Common myeloid progenitor, CD34-positive (primary cell): ENCODE measurements around the gene PLPP1.

Experiments
- CTCF ChIA-PET: fragments of 350-600 bp; sonication (Branson Sonifier 250); formaldehyde crosslinking; loops from one replicate; lab custom pipeline; 2021; ENCODE audit warnings: antibody characterized with exemption; lab: Charles Lee
- POLR2A ChIA-PET: fragments of 350-600 bp; sonication (Branson Sonifier 250); formaldehyde crosslinking; loops from one replicate; lab custom pipeline; 2021; ENCODE audit warnings: antibody characterized with exemption; lab: Charles Lee
- DNase-seq, 3 donors: peaks; one replicate each; pipeline versions ENCODE4 v3.0.0 to v3.0.0-alpha.2; 2013
- H3K27ac ChIP-seq, 2 experiments: 1 replicate in 1 of 2; 2 replicates in 1 of 2; pipeline ENCODE4 v1.7.0; 2013; ENCODE audit warnings: inconsistent platforms in 2 of 2, low read length in 2 of 2, mild to moderate bottlenecking in 2 of 2, low read depth in 1 of 2, moderate library complexity in 1 of 2; ENCODE audit not compliant: severe bottlenecking in 2 of 2, insufficient read depth in 1 of 2, poor library complexity in 1 of 2
- H3K27me3 ChIP-seq, 5 experiments: replicated peaks in 2 of 5; 1 replicate in 3 of 5; 2 replicates in 2 of 5; pipeline versions ENCODE4 v1.6.1 to v1.7.0; 2013; ENCODE audit warnings: low read length in 4 of 5, mild to moderate bottlenecking in 2 of 5, moderate library complexity in 2 of 5, inconsistent platforms in 1 of 5; ENCODE audit not compliant: insufficient read depth in 5 of 5, control insufficient read depth in 4 of 5
- H3K36me3 ChIP-seq, 4 experiments: 1 replicate in 2 of 4; 2 replicates in 2 of 4; pipeline versions ENCODE4 v1.6.1 to v1.7.0; 2013; ENCODE audit warnings: low read length in 3 of 4, control low read depth in 1 of 4, mild to moderate bottlenecking in 1 of 4; ENCODE audit not compliant: control insufficient read depth in 4 of 4, insufficient read depth in 4 of 4
- H3K4me1 ChIP-seq, 4 experiments: 1 replicate in 3 of 4; 2 replicates in 1 of 4; pipeline versions ENCODE4 v1.6.1 to v1.7.1; 2013; ENCODE audit warnings: low read length in 3 of 4, mild to moderate bottlenecking in 3 of 4, control low read depth in 1 of 4, inconsistent platforms in 1 of 4, moderate library complexity in 1 of 4; ENCODE audit not compliant: control insufficient read depth in 4 of 4, insufficient read depth in 4 of 4; ENCODE audit errors: control extremely low read depth in 1 of 4
- H3K4me3 ChIP-seq, 7 experiments: 1 replicate in 4 of 7; 2 replicates in 3 of 7; pipeline versions ENCODE4 v1.5.1 to v1.7.0; 2013; ENCODE audit warnings: mild to moderate bottlenecking in 7 of 7, low read length in 6 of 7, moderate library complexity in 6 of 7, inconsistent platforms in 2 of 7, low read depth in 2 of 7, control low read depth in 1 of 7; ENCODE audit not compliant: insufficient read depth in 4 of 7, control insufficient read depth in 1 of 7; ENCODE audit errors: extremely low read depth in 1 of 7
- H3K9me3 ChIP-seq, 5 experiments: 1 replicate in 4 of 5; 2 replicates in 1 of 5; pipeline versions ENCODE4 v1.6.1 to v1.7.1; 2013; ENCODE audit warnings: low read length in 4 of 5, mild to moderate bottlenecking in 2 of 5, inconsistent platforms in 1 of 5, low read depth in 1 of 5, moderate library complexity in 1 of 5; ENCODE audit not compliant: control insufficient read depth in 4 of 5, insufficient read depth in 2 of 5; ENCODE audit errors: control extremely low read depth in 1 of 5
- WGBS: methylation state at CpG from one replicate; pipeline ENCODE4 v1.1.5; 2013; ENCODE audit not compliant: insufficient coverage; 5-methylcytosine and 5-hydroxymethylcytosine counted together

The PLPP1 gene

GRCh38 chr5:55445791-55446190 is 89.0 kb downstream of the PLPP1 start:
- WGBS = 100% methylated on average over 2 of the region's 3 CpGs
- H3K4me3 ChIP-seq = no peak overlapping the region
- no peaks in the 10 kb centered on the region for H3K4me1 ChIP-seq
- CTCF ChIA-PET = no interaction called here
- peak in 1 of 3 donors; percentile 10 for DNase-seq
- no peaks in the 10 kb centered on the region for H3K9me3 ChIP-seq
- no peaks in the 10 kb centered on the region for H3K27me3 ChIP-seq
- H3K27ac ChIP-seq = no peak overlapping the region
- no peaks in the 10 kb centered on the region for H3K36me3 ChIP-seq
- POLR2A ChIA-PET = no interaction called here

- Histone ChIP-seq H3K4me1 (peaks cover 0 to 14% (median 6%) of the 10 kb centered on the region in 4 experiments), H3K27ac (no peak overlapping the region), H3K4me3 (no peak overlapping the region), H3K36me3 (peaks cover 0 to 2% (median 0%) of the 10 kb centered on the region in 4 experiments), H3K9me3 (no peaks in the 10 kb centered on the region), H3K27me3 (no peaks in the 10 kb centered on the region)
- no peak for DNase-seq
- POLR2A ChIA-PET = interaction anchor here (0.6 kb wide), 1 partner anchor 197 kb away, joined by 3 read pairs; no protein-coding TSS in a partner anchor
- no CpG with 5 or more reads among the region's 1 CpG for WGBS
- CTCF ChIA-PET = no interaction called here
These were observed 92.8 kb downstream of the PLPP1 start for GRCh38 chr5:55441954-55442353.

- WGBS = 100% methylated on average over 3 of the region's 3 CpGs
- CTCF ChIA-PET = no interaction called here
- H3K4me1 ChIP-seq = peaks cover 0 to 14% (median 6%) of the 10 kb centered on the region in 4 experiments
- peaks cover 0 to 5% (median 0%) of the 10 kb centered on the region in 4 experiments for H3K36me3 ChIP-seq
- no peak overlapping the region for H3K27ac ChIP-seq
- H3K9me3 ChIP-seq = no peaks in the 10 kb centered on the region
- POLR2A ChIA-PET = no interaction called here
- H3K27me3 ChIP-seq = no peaks in the 10 kb centered on the region
- DNase-seq = no peak
- H3K4me3 ChIP-seq = no peak overlapping the region
These were observed 93.5 kb downstream of the PLPP1 start for GRCh38 chr5:55441107-55441771.

GRCh38 chr5:55440188-55440646 is 94.5 kb downstream of the PLPP1 start:
- no peak overlapping the region for H3K4me3 ChIP-seq
- ChIA-PET CTCF (no interaction called here), POLR2A (no interaction called here)
- 61% methylated on average over 5 of the region's 6 CpGs for WGBS
- no peak overlapping the region for H3K27ac ChIP-seq
- H3K4me1 ChIP-seq = peaks cover 0 to 14% (median 6%) of the 10 kb centered on the region in 4 experiments
- peak; percentile 34 to 84 (median 75) for DNase-seq
- H3K27me3 ChIP-seq = no peaks in the 10 kb centered on the region
- H3K9me3 ChIP-seq = peaks cover 0 to 4% (median 0%) of the 10 kb centered on the region in 5 experiments
- peaks cover 0 to 5% (median 0%) of the 10 kb centered on the region in 4 experiments for H3K36me3 ChIP-seq

- POLR2A ChIA-PET = no interaction called here
- Histone ChIP-seq H3K27me3 (no peaks in the 10 kb centered on the region), H3K27ac (no peak overlapping the region), H3K9me3 (peaks cover 0 to 4% (median 0%) of the 10 kb centered on the region in 5 experiments), H3K36me3 (peaks cover 0 to 5% (median 0%) of the 10 kb centered on the region in 4 experiments), H3K4me1 (peaks cover 0 to 14% (median 6%) of the 10 kb centered on the region in 4 experiments), H3K4me3 (no peak overlapping the region)
- CTCF ChIA-PET = no interaction called here
- 96% methylated on average over 4 of the region's 4 CpGs for WGBS
- DNase-seq = no peak
These were observed 95.8 kb downstream of the PLPP1 start for GRCh38 chr5:55438998-55439397.

- DNase-seq = no peak
- Histone ChIP-seq H3K9me3 (peaks cover 0 to 6% (median 4%) of the 10 kb centered on the region in 5 experiments), H3K27me3 (no peaks in the 10 kb centered on the region), H3K4me1 (peaks cover 0 to 14% (median 6%) of the 10 kb centered on the region in 4 experiments), H3K4me3 (no peak overlapping the region), H3K36me3 (peaks cover 0 to 5% (median 0%) of the 10 kb centered on the region in 4 experiments), H3K27ac (no peak overlapping the region)
- ChIA-PET CTCF (no interaction called here), POLR2A (no interaction called here)
- 100% methylated on average over 2 of the region's 2 CpGs for WGBS
These were observed 96.9 kb downstream of the PLPP1 start for GRCh38 chr5:55437859-55438206.

- Histone ChIP-seq H3K9me3 (peaks cover 0 to 10% (median 4%) of the 10 kb centered on the region in 5 experiments), H3K4me1 (peaks cover 0 to 14% (median 6%) of the 10 kb centered on the region in 4 experiments), H3K36me3 (peaks cover 0 to 5% (median 0%) of the 10 kb centered on the region in 4 experiments), H3K4me3 (no peak overlapping the region), H3K27me3 (no peaks in the 10 kb centered on the region), H3K27ac (no peak overlapping the region)
- 90% methylated on average over 1 of the region's 1 CpG for WGBS
- POLR2A ChIA-PET = no interaction called here
- no peak for DNase-seq
- CTCF ChIA-PET = no interaction called here
These were observed 97.3 kb downstream of the PLPP1 start for GRCh38 chr5:55437452-55437851.
